HepG2 (cell line): Measurements from ENCODE around the gene PAQR6. TPM values are rescaled to one million over a fixed set of nuclear protein-coding genes. Genes with fewer than 3 reads are reported as not detected.
A peak's percentile ranks its signal among the peaks of the same experiment; 100 is the strongest.

Source experiments
- ATF7 ChIP-seq, 2 experiments: fragments of 450-650 bp in 1 of 2; sonication (generic) in 1 of 2; formaldehyde crosslinking in 1 of 2; IDR thresholded peaks; 2 replicates each; pipeline versions ENCODE4 v1.4.0 to v1.6.1; 2016 to 2020; ENCODE audit warnings: antibody characterized with exemption in 1 of 2, mild to moderate bottlenecking in 1 of 2, missing genetic modification reagents in 1 of 2
- CEBPZ ChIP-seq: IDR thresholded peaks from 2 replicates; pipeline ENCODE4 v1.6.1; 2012; ENCODE audit warnings: low read length, improper control_type of control experiment
- CTCF ChIP-seq: sonication (generic); formaldehyde crosslinking; IDR thresholded peaks from 2 replicates; pipeline ENCODE4 v1.5.0; 2020; ENCODE audit warnings: mild to moderate bottlenecking, missing genetic modification reagents, moderate library complexity
- E2F2 ChIP-seq: sonication (generic); formaldehyde crosslinking; IDR thresholded peaks from 2 replicates; pipeline ENCODE4 v1.4.0; 2020; ENCODE audit warnings: missing genetic modification reagents, borderline replicate concordance
- E2F5 ChIP-seq: sonication (generic); formaldehyde crosslinking; conservative IDR thresholded peaks from 2 replicates; pipeline ENCODE4 v1.4.0; 2020; ENCODE audit warnings: missing genetic modification reagents
- GATAD2A ChIP-seq: IDR thresholded peaks from 2 replicates; pipeline ENCODE4 v1.6.1; 2016
- PAWR ChIP-seq: sonication (generic); formaldehyde crosslinking; IDR thresholded peaks from 2 replicates; pipeline ENCODE4 v1.4.0; 2020; ENCODE audit warnings: missing genetic modification reagents, mild to moderate bottlenecking, borderline replicate concordance
- PHF20 ChIP-seq: sonication (generic); formaldehyde crosslinking; IDR thresholded peaks from 2 replicates; pipeline ENCODE4 v1.5.0; 2020; ENCODE audit warnings: mild to moderate bottlenecking, missing genetic modification reagents
- RAD21 ChIP-seq: fragments of 450-650 bp; formaldehyde crosslinking; IDR thresholded peaks from 2 replicates; pipeline ENCODE4 v1.5.0; 2020; ENCODE audit warnings: mild to moderate bottlenecking
- RXRB ChIP-seq: IDR thresholded peaks from 2 replicates; pipeline ENCODE4 v1.6.1; 2016; ENCODE audit warnings: borderline replicate concordance, missing genetic modification reagents, missing compliant biosample characterization
- SKI ChIP-seq: fragments of 450-650 bp; IDR thresholded peaks from one replicate; pipeline ENCODE4 v1.6.1; 2018; ENCODE audit warnings: mild to moderate bottlenecking; ENCODE audit not compliant: partially characterized antibody
- THAP11 ChIP-seq: IDR thresholded peaks from 2 replicates; pipeline ENCODE4 v1.6.1; 2016; ENCODE audit warnings: missing biosample characterization, missing genetic modification reagents
- TRIM24 ChIP-seq: sonication (generic); formaldehyde crosslinking; IDR thresholded peaks from 2 replicates; pipeline ENCODE4 v1.8.0; 2022; ENCODE audit warnings: mild to moderate bottlenecking, missing genetic modification reagents
- ZHX1 ChIP-seq: sonication (generic); formaldehyde crosslinking; IDR thresholded peaks from 2 replicates; pipeline ENCODE4 v1.8.1; 2022; ENCODE audit warnings: low read depth, mild to moderate bottlenecking, missing genetic modification reagents
- ZKSCAN1 ChIP-seq: fragments of 150-350 bp; IDR thresholded peaks from 2 replicates; pipeline ENCODE4 v1.6.1; 2014; ENCODE audit warnings: low read length
- ZNF17 ChIP-seq: sonication (generic); formaldehyde crosslinking; IDR thresholded peaks from 2 replicates; pipeline ENCODE4 v1.5.0; 2020; ENCODE audit warnings: mild to moderate bottlenecking, missing genetic modification reagents
- ZNF335 ChIP-seq: sonication (generic); formaldehyde crosslinking; IDR thresholded peaks from 2 replicates; pipeline ENCODE4 v1.4.0; 2020; ENCODE audit warnings: missing genetic modification reagents
- ZNF501 ChIP-seq: sonication (generic); formaldehyde crosslinking; IDR thresholded peaks from 2 replicates; pipeline ENCODE4 v1.5.1; 2020; ENCODE audit warnings: mild to moderate bottlenecking, moderate library complexity, missing genetic modification reagents
- ZNF850 ChIP-seq: sonication (generic); formaldehyde crosslinking; conservative IDR thresholded peaks from 2 replicates; pipeline ENCODE4 v1.9.0; 2021; ENCODE audit warnings: mild to moderate bottlenecking, missing genetic modification reagents
- polyA plus RNA-seq, 8 experiments: library from polyadenylated mRNA; depleted of rRNA in 3 of 8; stranded (reverse) in 7 of 8; unstranded in 1 of 8; fragments of >200 nt; fragmentation: Illumina TruSeq in 4 of 8; extraction: Trizol in 4 of 8; gene quantifications; 2 replicates each; pipeline versions ENCODE4 v1.2.1 to v1.2.3, GENCODE V29; 2011 to 2016; ENCODE audit warnings: low read depth in 4 of 8, missing spikeins in 1 of 8, mixed read lengths in 1 of 8; ENCODE audit not compliant: insufficient read depth in 1 of 8
- total RNA-seq, 5 experiments: library from RNA; depleted of rRNA; stranded (reverse); fragments of >200 nt; fragmentation: Illumina TruSeq; extraction: Trizol; gene quantifications; 2 replicates each; pipeline ENCODE4 v1.2.3, GENCODE V29; 2016; ENCODE audit warnings: low read depth in 1 of 5

PAQR6 gene
- total and polyA plus RNA-seq, 2 of the 13 experiments (the other 11 are each of a cell fraction or from before 2014, with no cell fraction given) = 0.82 to 1.4 TPM

- TF ChIP-seq E2F2 (CRISPR knock-in tag) (no peak), RXRB (CRISPR knock-in tag) (peak; percentile 41; the same call in 1 of the 2 replicates), E2F5 (no peak), CTCF (CRISPR knock-in tag) (peak; percentile 73), TRIM24 (CRISPR knock-in tag) (no peak), THAP11 (CRISPR knock-in tag) (peak; percentile 91), ZNF850 (CRISPR knock-in tag) (no peak), CEBPZ (no peak), PHF20 (CRISPR knock-in tag) (peak; percentile 86), RAD21 (CRISPR knock-in tag) (peak; percentile 31; the same call in 1 of the 2 replicates), ZNF501 (CRISPR knock-in tag) (peak; percentile 93), SKI (no peak), GATAD2A (CRISPR knock-in tag) (peak; percentile 17; the same call in 1 of the 2 replicates), ZHX1 (CRISPR knock-in tag) (peak; percentile 60; the same call in 1 of the 2 replicates), ATF7 (IDR thresholded peaks at IDR 0.05) (no peak), ATF7 (CRISPR knock-in tag; IDR thresholded peaks at IDR 0.05) (no peak; the same call in 1 of the 2 replicates), ZKSCAN1 (no peak), ZNF17 (CRISPR knock-in tag) (no peak), ZNF335 (CRISPR knock-in tag) (0 out of 2 replicates have a peak, but pooled peaks have one; percentile 58), PAWR (CRISPR knock-in tag) (no peak)
Measured at GRCh38 chr1:156193488-156194299, 54.2 kb downstream of the PAQR6 start, which contains the start of gene SLC25A44 (continued).
